Dendritic cell treated with granulocyte-macrophage colony-stimulating factor and Interleukin-4, amounts not matched to agents 40 ng/mL and 50 ng/mL, for 4 days (primary cell): ENCODE results near the gene AFAP1L1.

ENCODE experiments used
- H3K27ac Mint-ChIP-seq: one replicate; pipeline ENCODE4 v1.8.0; 2022; ENCODE audit warnings: mild to moderate bottlenecking, mixed read lengths
- H3K27me3 Mint-ChIP-seq: one replicate; pipeline ENCODE4 v1.8.0; 2022; ENCODE audit warnings: mild to moderate bottlenecking, mixed read lengths
- H3K36me3 Mint-ChIP-seq: one replicate; pipeline ENCODE4 v1.8.0; 2022; ENCODE audit warnings: low read depth, mixed read lengths
- H3K4me1 Mint-ChIP-seq: one replicate; pipeline ENCODE4 v1.8.0; 2022; ENCODE audit warnings: low read depth, mixed read lengths
- H3K4me3 Mint-ChIP-seq: one replicate; pipeline ENCODE4 v1.8.0; 2022; ENCODE audit warnings: mild to moderate bottlenecking, moderate library complexity, mixed read lengths
- H3K9me3 Mint-ChIP-seq: one replicate; pipeline ENCODE4 v1.8.0; 2022; ENCODE audit warnings: mixed read lengths
- intact Hi-C: fragments of 100-400 bp; cut with micrococcal nuclease; formaldehyde crosslinking; loops from one replicate; pipeline ENCODE4 v1.15.0; 2022

Gene AFAP1L1

DNA sequence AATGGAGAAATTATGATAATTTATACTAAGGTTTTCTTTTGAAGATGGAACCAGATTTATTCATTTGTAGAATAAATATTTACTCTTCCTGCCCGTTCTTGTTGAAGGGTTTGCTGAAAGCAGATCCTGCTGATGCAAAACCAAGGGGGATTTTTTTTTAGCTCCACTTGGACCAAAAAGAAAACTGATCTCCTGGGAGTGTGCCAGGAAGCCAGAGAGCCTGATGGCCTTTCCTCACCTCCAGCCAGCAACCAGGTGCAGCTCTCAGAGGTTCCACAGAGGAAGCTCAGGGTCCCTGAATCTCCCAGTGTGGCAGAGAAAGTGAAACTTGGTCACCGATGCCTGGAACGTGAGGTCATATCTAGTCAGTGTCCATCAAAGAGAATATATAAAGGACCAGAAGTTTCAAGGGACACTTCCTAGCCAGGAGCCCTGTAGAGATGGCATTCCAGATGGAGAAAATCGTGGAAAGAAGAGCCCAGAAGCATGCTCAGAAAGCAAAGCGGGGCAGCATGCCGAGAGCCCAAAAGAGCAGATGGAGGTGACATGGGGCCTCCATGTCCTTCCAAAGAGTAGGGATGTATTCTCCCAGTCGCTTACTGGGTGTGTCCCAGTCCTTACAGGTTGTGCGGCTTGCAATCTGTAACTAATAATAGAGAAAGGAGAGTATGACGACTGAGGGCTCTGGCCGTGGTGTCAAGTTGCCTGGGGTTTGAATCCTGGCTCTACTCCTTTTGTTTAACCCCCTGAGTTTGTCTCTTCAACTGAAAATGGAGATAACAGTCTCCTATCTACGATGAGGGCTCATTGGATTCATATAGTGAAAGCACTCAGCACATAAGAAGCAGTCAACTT, 12.2 kb downstream of the AFAP1L1 start:
- Mint-ChIP-seq H3K27ac (no peak overlapping the region), H3K9me3 (peaks cover 2% of the 10 kb centered on the region), H3K36me3 (no peaks in the 10 kb centered on the region), H3K4me1 (peaks cover 20% of the 10 kb centered on the region), H3K4me3 (no peak overlapping the region), H3K27me3 (peaks cover 5% of the 10 kb centered on the region)
- intact Hi-C loops, result no loop called here

DNA sequence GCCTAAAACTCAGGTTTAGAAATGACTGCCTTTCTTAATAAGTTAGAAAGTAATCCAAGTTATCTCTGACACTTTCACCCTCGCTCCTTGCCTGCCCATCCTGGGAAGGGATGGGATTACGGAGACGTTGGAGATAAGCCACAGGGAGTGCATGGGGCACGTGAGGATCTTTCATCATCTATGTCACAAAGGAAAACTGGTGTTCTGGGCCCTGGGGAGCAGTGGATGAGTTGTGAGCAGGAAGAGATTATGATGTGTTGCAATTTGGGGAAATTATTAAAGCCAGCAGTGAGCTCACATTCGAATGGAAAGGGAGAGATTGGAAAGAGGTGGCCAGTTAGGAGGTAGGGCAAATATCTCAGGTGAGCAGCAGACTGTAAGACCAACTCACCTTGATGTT, 12.8 kb downstream of the AFAP1L1 start:
- H3K36me3 Mint-ChIP-seq, result no peaks in the 10 kb centered on the region
- no peaks in the 10 kb centered on the region for H3K9me3 Mint-ChIP-seq
- no peak overlapping the region for H3K4me3 Mint-ChIP-seq
- peaks cover 23% of the 10 kb centered on the region for H3K4me1 Mint-ChIP-seq
- no peak overlapping the region for H3K27ac Mint-ChIP-seq
- H3K27me3 Mint-ChIP-seq, result peaks cover 5% of the 10 kb centered on the region
- intact Hi-C loops, result no loop called here

DNA sequence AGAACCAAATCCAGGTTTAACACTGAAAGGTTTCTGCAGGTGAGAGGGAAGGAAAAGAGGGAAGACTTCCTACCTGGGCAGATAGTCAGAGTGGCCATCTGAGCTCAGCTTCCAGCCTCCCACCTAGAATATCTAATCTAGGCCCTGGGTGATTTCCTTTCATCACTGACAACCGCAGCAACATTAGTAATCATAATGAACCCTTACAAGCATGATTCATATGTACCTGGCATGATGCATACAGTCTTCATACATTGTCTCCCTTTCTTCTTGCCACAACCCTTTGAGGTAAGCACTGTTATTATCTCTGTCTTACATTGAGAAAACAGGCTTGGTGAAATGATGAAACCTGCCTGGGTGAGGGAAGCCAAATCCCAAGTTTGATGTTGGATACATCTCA, 13.5 kb downstream of the AFAP1L1 start:
- intact Hi-C loops, result no loop called here
- H3K9me3 Mint-ChIP-seq, result no peaks in the 10 kb centered on the region
- H3K4me3 Mint-ChIP-seq, result no peak overlapping the region
- H3K27ac Mint-ChIP-seq, result no peak overlapping the region
- no peaks in the 10 kb centered on the region for H3K36me3 Mint-ChIP-seq
- peaks cover 5% of the 10 kb centered on the region for H3K27me3 Mint-ChIP-seq
- peaks cover 20% of the 10 kb centered on the region for H3K4me1 Mint-ChIP-seq

DNA sequence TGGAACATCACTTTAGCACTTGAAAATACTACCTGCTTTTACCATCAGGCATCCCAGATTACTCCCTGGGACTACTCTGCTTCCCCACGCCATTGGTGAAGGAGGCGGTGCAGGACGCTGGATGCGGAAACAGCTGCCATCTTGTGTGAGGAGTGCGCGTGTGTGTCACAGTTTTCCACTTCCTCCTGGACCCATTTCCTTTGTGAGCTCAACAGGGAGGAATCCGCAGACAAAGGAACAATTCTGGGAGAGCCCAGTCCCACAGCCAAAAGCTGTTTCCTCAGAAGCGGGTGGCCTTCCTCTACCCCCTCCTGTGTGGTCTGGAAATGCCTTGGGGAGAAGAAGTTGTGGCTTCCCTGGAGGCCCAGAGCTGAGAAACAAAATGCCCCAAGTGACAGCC, 16.8 kb downstream of the AFAP1L1 start:
- H3K4me1 Mint-ChIP-seq, result peaks cover 20% of the 10 kb centered on the region
- intact Hi-C loops, result no loop called here
- H3K27me3 Mint-ChIP-seq, result peaks cover 6% of the 10 kb centered on the region
- H3K4me3 Mint-ChIP-seq, result no peak overlapping the region
- H3K9me3 Mint-ChIP-seq, result no peaks in the 10 kb centered on the region
- no peaks in the 10 kb centered on the region for H3K36me3 Mint-ChIP-seq
- H3K27ac Mint-ChIP-seq, result peak overlapping the region; percentile 71

DNA sequence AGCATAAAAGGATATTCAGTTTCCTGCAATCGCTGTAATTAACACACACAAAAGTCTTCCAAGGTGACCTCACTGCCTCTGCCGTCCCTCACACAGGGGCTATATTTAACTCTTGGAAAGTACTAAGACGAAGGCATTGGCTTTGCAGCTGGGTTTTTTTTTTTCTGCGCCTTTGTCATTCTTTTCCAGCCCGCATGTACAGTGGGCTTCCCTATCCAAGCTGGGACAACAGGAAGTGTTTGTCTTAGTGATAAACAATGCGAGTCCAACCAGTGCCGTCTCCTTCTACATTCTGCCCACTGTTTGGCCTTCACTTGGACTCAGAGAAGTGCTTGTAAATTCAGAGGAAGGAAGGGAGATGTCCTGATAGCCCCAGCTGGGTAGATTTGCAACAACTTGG, 17.6 kb downstream of the AFAP1L1 start:
- no peaks in the 10 kb centered on the region for H3K36me3 Mint-ChIP-seq
- intact Hi-C loops, result no loop called here
- peak overlapping the region; percentile 71 for H3K27ac Mint-ChIP-seq
- peaks cover 20% of the 10 kb centered on the region for H3K4me1 Mint-ChIP-seq
- peaks cover 6% of the 10 kb centered on the region for H3K27me3 Mint-ChIP-seq
- no peaks in the 10 kb centered on the region for H3K9me3 Mint-ChIP-seq
- H3K4me3 Mint-ChIP-seq, result no peak overlapping the region

DNA sequence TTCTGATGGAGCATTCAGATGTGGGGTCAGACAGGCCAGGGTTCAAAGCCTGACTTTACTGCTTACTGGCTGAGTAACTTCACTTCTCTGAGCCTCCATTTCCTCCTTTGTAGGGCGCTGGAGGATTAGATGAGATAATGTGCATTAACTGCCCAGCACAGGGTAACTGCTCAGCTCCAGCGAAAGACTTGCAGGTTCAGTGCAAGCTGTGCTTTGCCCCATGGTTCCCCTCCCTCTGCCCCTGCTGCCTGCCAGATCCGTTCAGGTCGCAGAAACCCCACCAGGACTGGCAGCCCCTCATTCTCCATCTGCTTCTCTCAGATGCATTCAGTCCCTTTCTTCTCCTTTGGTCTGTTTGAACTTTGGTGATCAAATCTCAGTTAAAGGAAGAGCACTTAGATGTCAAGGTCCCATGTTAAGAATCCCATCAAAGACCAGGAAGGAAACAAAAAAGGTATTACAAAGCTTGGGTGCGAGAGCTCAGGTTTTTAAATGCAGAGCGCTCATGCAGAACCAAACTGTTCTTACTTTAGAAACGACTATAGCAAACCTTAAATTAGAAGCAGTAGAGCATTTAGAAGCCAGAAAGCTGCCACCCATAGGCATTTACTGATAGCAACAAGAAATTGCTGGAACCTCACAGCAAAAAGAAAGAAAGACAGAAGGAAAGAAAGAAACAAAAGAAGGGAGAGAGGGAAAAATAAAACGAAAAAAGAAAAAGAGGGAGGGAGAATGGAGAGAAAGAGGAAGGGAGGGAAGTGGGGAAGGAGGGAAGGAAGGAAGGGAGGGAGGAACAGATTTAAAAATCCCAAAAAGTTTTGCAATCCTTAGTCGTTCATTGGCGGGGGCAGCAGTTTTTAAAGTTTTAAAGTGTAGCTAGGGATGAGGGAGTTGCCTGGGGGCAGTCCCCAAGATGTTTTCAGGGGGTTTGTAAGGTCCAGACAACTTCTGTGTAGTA, 23.5 kb downstream of the AFAP1L1 start:
- Mint-ChIP-seq H3K36me3 (no peaks in the 10 kb centered on the region), H3K27me3 (peaks cover 32% of the 10 kb centered on the region), H3K9me3 (no peaks in the 10 kb centered on the region), H3K27ac (no peak overlapping the region), H3K4me3 (no peak overlapping the region), H3K4me1 (peaks cover 15% of the 10 kb centered on the region)
- intact Hi-C loops, result no loop called here

DNA sequence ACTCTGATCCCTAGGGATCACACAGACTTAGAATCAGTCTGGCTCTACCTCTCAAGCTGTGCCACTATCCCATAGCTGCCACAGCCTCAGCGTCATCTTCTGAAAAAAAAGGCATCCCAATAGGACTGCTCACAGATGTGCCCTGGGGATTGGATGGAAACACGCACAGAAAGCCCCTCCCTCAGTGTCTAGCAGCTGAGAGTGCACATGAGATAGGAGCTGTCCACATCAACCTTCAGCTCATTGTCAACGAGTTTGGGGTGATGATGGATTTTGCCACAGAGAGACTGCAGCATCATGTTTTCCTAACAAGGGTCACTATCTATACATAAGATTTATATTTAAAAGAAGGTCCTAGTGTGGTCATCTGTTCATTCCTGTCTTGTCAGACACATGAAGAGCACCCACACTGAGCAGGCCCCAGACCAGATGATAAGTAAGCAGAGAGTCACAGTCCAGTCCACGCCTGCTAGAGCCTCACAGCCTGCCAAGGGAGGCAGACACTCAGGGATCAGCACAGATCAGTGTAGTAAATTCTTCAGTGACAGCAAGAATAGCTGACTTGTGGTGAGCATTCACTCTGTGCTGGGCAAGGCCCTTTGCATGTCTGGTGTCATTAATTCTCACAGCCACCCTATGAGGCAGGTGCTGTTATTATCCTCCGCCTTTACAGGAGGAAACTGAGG, 25.8 kb downstream of the AFAP1L1 start:
- Mint-ChIP-seq H3K9me3 (no peaks in the 10 kb centered on the region), H3K27ac (no peak overlapping the region), H3K4me3 (no peak overlapping the region), H3K36me3 (no peaks in the 10 kb centered on the region), H3K4me1 (peaks cover 20% of the 10 kb centered on the region), H3K27me3 (peaks cover 32% of the 10 kb centered on the region)
- intact Hi-C loops, result no loop called here

DNA sequence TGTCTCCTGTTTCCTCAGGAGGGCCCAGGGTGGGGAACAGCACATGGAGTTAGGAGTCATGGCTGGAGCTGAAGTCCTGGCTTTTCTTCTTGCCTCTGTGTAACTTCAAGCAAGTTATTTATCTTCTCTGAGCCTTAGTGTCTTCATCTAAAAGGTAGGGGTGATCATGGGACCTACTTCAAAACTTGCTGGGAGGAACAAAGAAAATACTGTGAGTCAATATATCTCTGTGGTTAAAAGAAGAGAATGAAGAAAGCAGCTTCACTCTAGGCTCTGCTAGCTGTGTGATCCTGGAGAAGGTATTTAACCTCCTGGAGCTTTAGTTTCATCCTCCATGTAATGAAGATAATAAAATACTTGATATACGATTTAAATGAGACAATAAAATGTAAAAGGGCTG, 26.5 kb downstream of the AFAP1L1 start:
- Mint-ChIP-seq H3K9me3 (no peaks in the 10 kb centered on the region), H3K4me3 (no peak overlapping the region), H3K27me3 (peaks cover 32% of the 10 kb centered on the region), H3K27ac (no peak overlapping the region), H3K36me3 (no peaks in the 10 kb centered on the region), H3K4me1 (peaks cover 25% of the 10 kb centered on the region)
- intact Hi-C loops, result no loop called here

DNA sequence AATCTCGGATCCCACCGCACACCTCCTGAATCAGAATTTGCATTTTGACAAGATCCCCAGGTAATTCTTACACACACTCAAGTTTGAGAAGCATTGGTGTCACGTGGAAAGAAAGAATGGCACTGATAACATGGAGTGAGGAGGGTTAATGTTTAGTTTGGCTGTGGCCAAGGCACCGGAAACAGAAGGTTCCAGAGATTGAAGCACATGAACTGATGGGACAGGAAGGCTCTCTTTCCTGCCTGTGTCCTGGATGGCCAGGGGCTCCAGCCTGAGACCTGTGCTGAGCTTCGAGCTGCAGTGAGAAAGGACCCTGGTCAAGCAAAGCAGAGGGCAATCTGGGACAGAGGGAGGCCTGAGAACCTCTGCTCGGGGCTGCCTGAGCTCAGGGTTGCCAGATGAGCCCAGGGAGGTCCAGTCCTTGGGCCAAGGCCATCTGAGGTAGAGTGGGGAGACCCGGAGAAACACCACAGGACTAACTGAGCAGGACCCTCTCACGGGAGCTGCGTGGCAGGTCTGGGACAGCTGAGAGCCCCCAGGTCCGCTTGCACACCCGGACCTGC, 27.3 kb downstream of the AFAP1L1 start:
- Mint-ChIP-seq H3K36me3 (no peaks in the 10 kb centered on the region), H3K27ac (no peak overlapping the region), H3K4me3 (no peak overlapping the region), H3K9me3 (no peaks in the 10 kb centered on the region), H3K4me1 (peaks cover 25% of the 10 kb centered on the region), H3K27me3 (peaks cover 32% of the 10 kb centered on the region)
- intact Hi-C loops, result no loop called here

DNA sequence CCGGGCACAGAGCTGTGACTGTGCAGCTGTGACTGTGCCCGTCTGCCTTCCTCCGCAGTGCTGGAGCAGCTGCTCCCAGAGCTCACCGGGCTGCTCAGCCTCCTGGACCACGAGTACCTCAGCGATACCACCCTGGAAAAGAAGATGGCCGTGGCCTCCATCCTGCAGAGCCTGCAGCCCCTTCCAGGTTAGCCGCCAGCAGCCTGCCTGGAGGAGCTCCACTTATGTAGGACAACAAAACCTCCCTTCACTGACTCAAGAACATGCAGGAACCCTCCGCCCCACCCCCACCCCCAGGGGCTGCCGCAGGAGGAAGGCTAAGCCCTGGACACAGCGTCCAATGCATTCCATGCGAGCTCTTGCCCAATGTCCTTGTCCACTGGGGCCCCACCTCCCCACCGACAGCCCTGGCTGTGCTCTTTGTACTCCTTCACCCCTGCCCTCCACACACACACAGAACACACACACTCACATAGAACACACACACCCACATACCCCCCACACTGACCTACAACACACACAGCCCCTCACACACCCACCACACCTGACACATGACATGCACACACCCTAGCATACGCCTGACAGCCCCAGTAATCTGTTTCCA, 27.9 kb downstream of the AFAP1L1 start:
- intact Hi-C loops, result no loop called here
- Mint-ChIP-seq H3K4me1 (peaks cover 25% of the 10 kb centered on the region), H3K9me3 (no peaks in the 10 kb centered on the region)

DNA sequence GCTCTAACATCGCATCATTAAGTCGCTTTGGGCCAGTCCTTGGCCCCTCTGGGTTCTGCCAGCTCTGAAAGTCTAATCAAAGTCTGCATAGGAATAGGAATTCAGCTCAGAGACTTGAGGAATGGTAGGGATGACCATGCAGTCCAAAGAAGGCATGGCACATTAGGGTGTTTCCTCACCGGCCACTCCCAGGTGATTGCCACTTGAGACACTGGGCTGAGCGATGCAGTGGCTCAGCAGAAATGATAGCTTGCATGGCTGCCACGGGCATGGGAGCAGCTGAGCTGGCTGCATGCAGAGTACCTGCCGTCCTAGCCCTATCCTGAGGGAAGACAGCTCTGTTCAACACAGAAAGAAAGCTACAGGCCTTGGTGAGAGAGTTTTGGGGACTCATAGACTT, 28.8 kb downstream of the AFAP1L1 start:
- no peaks in the 10 kb centered on the region for H3K36me3 Mint-ChIP-seq
- H3K27ac Mint-ChIP-seq, result no peak overlapping the region
- intact Hi-C loops, result no loop called here
- H3K9me3 Mint-ChIP-seq, result no peaks in the 10 kb centered on the region
- no peak overlapping the region for H3K4me3 Mint-ChIP-seq
- H3K27me3 Mint-ChIP-seq, result peaks cover 29% of the 10 kb centered on the region
- peaks cover 25% of the 10 kb centered on the region for H3K4me1 Mint-ChIP-seq

More for the DNA sequence above, 27.9 kb downstream of the AFAP1L1 start:
- Mint-ChIP-seq H3K27ac (no peak overlapping the region), H3K36me3 (no peaks in the 10 kb centered on the region), H3K27me3 (peaks cover 33% of the 10 kb centered on the region), H3K4me3 (no peak overlapping the region)

DNA sequence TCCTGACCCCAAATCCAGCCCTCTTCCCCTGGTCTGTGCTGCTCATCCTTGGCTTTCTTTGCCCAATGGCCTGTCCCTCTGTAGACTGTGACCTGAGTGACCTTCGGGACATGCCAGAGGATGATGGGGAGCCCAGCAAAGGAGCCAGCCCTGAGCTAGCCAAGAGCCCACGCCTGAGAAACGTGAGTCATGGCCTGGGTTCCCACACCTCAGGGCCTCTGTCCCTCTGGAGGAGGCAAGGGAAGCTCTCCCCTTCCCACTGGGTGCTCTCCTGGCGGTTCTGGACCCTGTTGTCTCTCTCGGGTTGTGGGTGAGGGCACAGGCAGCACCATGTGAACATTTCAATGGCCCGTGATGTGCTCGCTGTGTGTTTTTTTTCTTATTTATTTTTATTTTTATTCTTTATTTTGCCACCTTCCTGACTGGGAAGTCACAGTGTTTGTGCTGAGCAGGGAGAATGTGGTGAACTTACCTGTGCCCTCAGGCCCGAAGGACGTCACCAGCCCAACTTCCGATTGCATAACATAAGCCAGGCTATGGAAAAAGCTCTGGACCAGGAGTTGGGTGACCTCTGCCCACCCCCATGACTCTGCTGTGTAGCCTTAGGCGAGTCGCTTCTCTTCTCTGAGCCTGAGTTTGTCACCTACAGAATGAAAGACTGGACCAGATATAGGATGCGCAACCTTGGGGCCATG, 29.5 kb downstream of the AFAP1L1 start:
- peaks cover 29% of the 10 kb centered on the region for H3K27me3 Mint-ChIP-seq
- no peak overlapping the region for H3K27ac Mint-ChIP-seq
- intact Hi-C loops, result no loop called here
- no peaks in the 10 kb centered on the region for H3K36me3 Mint-ChIP-seq
- no peak overlapping the region for H3K4me3 Mint-ChIP-seq
- H3K9me3 Mint-ChIP-seq, result no peaks in the 10 kb centered on the region
- peaks cover 25% of the 10 kb centered on the region for H3K4me1 Mint-ChIP-seq
